Testis (tissue), 2 donors: Measurements from ENCODE around the gene CACNA1D.

ENCODE experiments used
- CTCF ChIP-seq, 3 experiments: fragments of 450-650 bp in 2 of 3; fragments of 200-600 bp in 1 of 3; sonication (generic) in 1 of 3; IDR thresholded peaks; one replicate each; pipeline ENCODE4 v1.5.1; 2016 to 2019; ENCODE audit warnings: antibody characterized with exemption in 3 of 3, mild to moderate bottlenecking in 2 of 3, moderate library complexity in 1 of 3
- POLR2A ChIP-seq: fragments of 450-650 bp; IDR thresholded peaks from one replicate; pipeline ENCODE4 v1.6.1; 2017; ENCODE audit warnings: antibody characterized with exemption, mild to moderate bottlenecking, moderate library complexity

GRCh38 chr3:53843195-53844177 is 349.1 kb downstream of the CACNA1D start:
- TF ChIP-seq CTCF (IDR thresholded peaks at IDR 0.05) (no peak), POLR2A (no peak)
